HL-60 (cell line): ENCODE measurements around the gene FXYD2.

ENCODE experiments used
- GABPA ChIP-seq: IDR thresholded peaks from 2 replicates; pipeline ENCODE4 v1.6.1; 2012; ENCODE audit warnings: low read depth
- TF ChIP-seq, protein P1 (sequence below): IDR thresholded peaks from one replicate; pipeline ENCODE4 v1.5.1; 2011; ENCODE audit warnings: low read length, control low read depth, inconsistent platforms; ENCODE audit not compliant: insufficient read depth
- TF ChIP-seq, protein P2 (sequence below): IDR thresholded peaks from 2 replicates; pipeline ENCODE4 v1.6.1; 2012; ENCODE audit warnings: low read depth; ENCODE audit not compliant: insufficient replicate concordance

- TF ChIP-seq, protein P1, sequence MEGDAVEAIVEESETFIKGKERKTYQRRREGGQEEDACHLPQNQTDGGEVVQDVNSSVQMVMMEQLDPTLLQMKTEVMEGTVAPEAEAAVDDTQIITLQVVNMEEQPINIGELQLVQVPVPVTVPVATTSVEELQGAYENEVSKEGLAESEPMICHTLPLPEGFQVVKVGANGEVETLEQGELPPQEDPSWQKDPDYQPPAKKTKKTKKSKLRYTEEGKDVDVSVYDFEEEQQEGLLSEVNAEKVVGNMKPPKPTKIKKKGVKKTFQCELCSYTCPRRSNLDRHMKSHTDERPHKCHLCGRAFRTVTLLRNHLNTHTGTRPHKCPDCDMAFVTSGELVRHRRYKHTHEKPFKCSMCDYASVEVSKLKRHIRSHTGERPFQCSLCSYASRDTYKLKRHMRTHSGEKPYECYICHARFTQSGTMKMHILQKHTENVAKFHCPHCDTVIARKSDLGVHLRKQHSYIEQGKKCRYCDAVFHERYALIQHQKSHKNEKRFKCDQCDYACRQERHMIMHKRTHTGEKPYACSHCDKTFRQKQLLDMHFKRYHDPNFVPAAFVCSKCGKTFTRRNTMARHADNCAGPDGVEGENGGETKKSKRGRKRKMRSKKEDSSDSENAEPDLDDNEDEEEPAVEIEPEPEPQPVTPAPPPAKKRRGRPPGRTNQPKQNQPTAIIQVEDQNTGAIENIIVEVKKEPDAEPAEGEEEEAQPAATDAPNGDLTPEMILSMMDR, result no peak
- TF ChIP-seq GABPA, result no peak
- TF ChIP-seq, protein P2, sequence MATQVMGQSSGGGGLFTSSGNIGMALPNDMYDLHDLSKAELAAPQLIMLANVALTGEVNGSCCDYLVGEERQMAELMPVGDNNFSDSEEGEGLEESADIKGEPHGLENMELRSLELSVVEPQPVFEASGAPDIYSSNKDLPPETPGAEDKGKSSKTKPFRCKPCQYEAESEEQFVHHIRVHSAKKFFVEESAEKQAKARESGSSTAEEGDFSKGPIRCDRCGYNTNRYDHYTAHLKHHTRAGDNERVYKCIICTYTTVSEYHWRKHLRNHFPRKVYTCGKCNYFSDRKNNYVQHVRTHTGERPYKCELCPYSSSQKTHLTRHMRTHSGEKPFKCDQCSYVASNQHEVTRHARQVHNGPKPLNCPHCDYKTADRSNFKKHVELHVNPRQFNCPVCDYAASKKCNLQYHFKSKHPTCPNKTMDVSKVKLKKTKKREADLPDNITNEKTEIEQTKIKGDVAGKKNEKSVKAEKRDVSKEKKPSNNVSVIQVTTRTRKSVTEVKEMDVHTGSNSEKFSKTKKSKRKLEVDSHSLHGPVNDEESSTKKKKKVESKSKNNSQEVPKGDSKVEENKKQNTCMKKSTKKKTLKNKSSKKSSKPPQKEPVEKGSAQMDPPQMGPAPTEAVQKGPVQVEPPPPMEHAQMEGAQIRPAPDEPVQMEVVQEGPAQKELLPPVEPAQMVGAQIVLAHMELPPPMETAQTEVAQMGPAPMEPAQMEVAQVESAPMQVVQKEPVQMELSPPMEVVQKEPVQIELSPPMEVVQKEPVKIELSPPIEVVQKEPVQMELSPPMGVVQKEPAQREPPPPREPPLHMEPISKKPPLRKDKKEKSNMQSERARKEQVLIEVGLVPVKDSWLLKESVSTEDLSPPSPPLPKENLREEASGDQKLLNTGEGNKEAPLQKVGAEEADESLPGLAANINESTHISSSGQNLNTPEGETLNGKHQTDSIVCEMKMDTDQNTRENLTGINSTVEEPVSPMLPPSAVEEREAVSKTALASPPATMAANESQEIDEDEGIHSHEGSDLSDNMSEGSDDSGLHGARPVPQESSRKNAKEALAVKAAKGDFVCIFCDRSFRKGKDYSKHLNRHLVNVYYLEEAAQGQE, result no peak
Measured at GRCh38 chr11:117860139-117860538, 35.6 kb upstream of the FXYD2 start.
